ENCODE data around the gene RAPGEF1.

Gene RAPGEF1

GRCh38 chr9:131740898-131741297, 1.0 kb upstream of the RAPGEF1 start:
- TF ChIP-seq CTCF (IDR thresholded peaks at IDR 0.05; ENCODE audit: low read depth, low read length, missing control alignments): no peak
- DNase-seq (ENCODE audit: low read depth): no peak
- no peak overlapping the region for H3K4me3 ChIP-seq (ENCODE audit: low read depth, low read length)

- no peak for DNase-seq (ENCODE audit: low read depth)
- no peak for TF ChIP-seq CTCF (IDR thresholded peaks at IDR 0.05; ENCODE audit: low read depth, low read length, missing control alignments)
Observed at GRCh38 chr9:131739133-131739958, 530 bp downstream of the RAPGEF1 start.

GRCh38 chr9:131738293-131739132, 1.4 kb downstream of the RAPGEF1 start:
- DNase-seq (ENCODE audit: low read depth): no peak
- peak overlapping the region; percentile 87 for H3K4me3 ChIP-seq (ENCODE audit: low read depth, low read length)
- no peak for TF ChIP-seq CTCF (IDR thresholded peaks at IDR 0.05; ENCODE audit: low read depth, low read length, missing control alignments)

More at GRCh38 chr9:131739133-131739958, 530 bp downstream of the RAPGEF1 start:
- H3K4me3 ChIP-seq (ENCODE audit: low read depth, low read length): peak overlapping the region; percentile 87

GRCh38 chr9:131737426-131737825, 2.5 kb downstream of the RAPGEF1 start:
- H3K4me3 ChIP-seq (ENCODE audit: low read depth, low read length): peak overlapping the region; percentile 53
- no peak for DNase-seq (ENCODE audit: low read depth)
- no peak for TF ChIP-seq CTCF (IDR thresholded peaks at IDR 0.05; ENCODE audit: low read depth, low read length, missing control alignments)

GRCh38 chr9:131736431-131736830, 3.4 kb downstream of the RAPGEF1 start:
- peak overlapping the region; percentile 53 for H3K4me3 ChIP-seq (ENCODE audit: low read depth, low read length)
- DNase-seq (ENCODE audit: low read depth): no peak
- no peak for TF ChIP-seq CTCF (IDR thresholded peaks at IDR 0.05; ENCODE audit: low read depth, low read length, missing control alignments)

- H3K4me3 ChIP-seq (ENCODE audit: low read depth, low read length): peak overlapping the region; percentile 53
- TF ChIP-seq CTCF (IDR thresholded peaks at IDR 0.05; ENCODE audit: low read depth, low read length, missing control alignments): no peak
- no peak for DNase-seq (ENCODE audit: low read depth)
Observed at GRCh38 chr9:131735238-131736128, 4.4 kb downstream of the RAPGEF1 start.
